ENCODE results near the gene USP6NL.

The USP6NL gene

DNA sequence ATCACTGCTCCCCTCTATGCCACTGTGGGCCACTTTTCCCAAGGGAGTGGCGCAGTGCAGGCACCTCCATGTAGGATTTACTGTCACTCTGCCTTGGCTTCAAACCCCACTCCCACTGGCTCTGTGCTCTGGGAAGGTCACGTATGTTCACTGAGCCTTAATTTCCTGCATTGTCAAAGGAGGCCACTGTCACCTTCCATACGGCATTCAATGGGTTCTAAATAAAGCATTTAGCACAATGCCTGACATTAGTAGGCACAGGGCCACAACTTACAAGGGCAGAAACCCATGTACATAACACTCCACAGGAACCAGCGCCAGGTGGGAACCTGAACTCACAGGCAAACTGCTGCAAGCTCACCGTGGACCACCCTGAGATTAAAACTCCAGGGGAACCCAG lies 196.4 kb downstream of the USP6NL start:
- DNase-seq (ENCODE audit: low read depth in 2 of 2) = no peak

DNA sequence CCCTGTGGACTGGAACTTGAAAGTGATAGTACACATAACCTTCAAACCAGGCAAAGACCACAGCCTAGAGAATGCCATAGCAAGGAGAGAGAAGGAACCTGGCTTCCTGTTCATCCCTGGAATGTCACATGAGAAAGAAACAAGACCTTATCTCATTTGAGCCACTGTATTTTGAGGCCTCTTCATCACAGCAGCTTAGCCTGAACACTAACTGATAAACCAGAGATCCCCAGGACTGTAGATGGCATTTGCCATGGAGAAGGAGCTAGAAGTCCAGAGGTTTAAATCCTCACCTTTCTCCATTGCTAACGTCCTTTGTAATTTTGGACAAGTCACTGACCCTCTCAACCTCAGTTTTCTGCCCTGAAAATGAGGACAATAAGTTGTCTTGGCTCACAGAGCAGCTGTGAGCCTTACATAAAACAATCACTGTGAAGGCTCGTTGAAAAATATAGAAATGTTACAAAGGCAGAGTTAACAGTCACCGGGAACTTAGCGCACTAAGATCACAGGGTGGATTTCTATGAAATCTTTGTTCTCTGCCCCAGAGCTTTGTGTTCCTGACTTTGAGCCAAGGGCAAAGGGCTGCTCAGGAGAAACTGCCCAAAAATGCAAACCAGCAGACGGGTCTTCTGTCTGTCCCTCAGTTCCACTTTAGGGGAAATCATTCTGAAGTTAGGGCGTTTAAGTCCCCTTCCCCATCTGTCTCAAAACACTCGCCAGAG lies 197.0 kb downstream of the USP6NL start:
- DNase-seq (ENCODE audit: low read depth in 2 of 2) = no peak

DNA sequence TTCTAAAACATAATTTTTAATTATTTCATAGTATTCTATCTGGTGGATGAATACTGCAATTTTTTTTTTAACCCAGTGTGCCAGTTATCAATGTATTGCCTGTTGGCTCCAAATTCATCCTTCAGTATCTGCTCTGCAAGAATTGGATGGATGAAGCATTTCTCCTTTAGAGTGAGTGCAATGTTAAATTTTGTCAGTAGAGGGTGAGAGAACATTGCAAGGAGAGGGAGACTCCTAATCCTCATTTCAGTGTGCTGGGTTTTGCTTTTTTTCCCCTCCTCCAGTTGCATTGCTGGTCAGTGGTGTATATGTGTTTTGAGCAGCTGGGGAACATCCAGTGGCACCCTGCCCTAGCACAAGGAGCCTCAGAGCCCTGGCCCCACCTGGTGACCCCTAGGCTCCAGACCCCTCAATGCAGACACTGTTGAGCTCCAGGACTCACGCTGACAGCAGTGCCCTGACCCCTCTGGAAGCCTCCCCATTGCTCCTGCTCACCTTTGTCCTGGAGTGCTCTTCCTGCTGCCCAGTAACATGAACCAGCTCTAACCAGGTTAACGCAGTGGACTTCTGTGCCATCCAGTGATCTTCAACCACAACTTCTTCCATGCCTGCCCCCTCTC lies 199.4 kb downstream of the USP6NL start:
- no peak for DNase-seq (ENCODE audit: low read depth in 2 of 2)

DNA sequence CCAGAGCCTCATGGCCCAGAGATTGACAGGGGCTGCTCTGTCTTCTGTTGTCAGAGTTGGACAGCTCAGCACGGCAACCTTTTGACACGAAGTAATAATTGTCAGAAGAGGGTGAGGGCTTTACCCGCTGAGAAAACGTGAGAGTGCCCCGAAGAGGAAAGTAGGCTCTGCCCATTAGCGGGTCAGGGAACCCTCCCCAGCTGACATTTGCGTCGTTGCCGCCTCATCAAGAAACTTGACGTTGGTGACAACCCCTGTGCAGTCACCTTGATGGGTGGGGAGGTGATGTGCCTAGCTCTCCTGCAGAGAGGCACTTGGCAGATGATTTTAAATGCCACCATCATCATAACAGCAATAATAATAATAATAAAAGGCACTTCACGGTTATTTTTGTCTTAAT lies 202.1 kb downstream of the USP6NL start:
- no peak for DNase-seq (ENCODE audit: low read depth in 2 of 2)

- no peak for DNase-seq (ENCODE audit: low read depth in 2 of 2)
Observed at GRCh38 chr10:11407939-11408338, 203.5 kb downstream of the USP6NL start.

GRCh38 chr10:11406746-11407145 lies 204.7 kb downstream of the USP6NL start:
- DNase-seq (ENCODE audit: low read depth in 2 of 2) = no peak

DNA sequence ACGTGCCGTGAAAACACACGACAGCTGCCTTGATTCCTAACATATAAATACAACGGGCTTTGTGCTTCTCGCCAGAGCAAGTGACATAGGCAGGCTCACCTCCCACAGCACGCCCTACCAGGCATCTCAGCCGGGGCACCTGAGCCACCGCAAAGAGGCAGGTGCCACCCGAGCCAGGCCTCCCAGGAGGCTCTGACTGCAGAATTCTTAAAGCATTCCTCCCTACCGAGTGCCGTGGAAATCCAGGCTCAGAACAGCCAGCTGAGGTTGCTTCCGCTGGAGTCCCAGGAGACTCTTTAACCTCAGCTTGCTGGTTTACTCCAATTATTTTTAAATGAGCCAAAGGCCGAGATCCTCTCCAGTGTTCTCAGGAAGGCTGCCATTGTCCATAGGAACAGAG lies 206.5 kb downstream of the USP6NL start:
- DNase-seq (ENCODE audit: low read depth in 2 of 2) = no peak
